A549 (cell line): ENCODE data around the gene WDR38.

Experiments used
- CTCF ChIP-seq: fragments of >200 bp; sonication (Bioruptor Twin); formaldehyde crosslinking; IDR thresholded peaks from 3 replicates; pipeline ENCODE4 v1.5.1; 2016
- ESRRA ChIP-seq: fragments of 150-350 bp; IDR thresholded peaks from 2 replicates; pipeline ENCODE4 v1.6.1; 2014; ENCODE audit warnings: mild to moderate bottlenecking, low read length, borderline replicate concordance
- KDM1A ChIP-seq: fragments of 200-600 bp; sonication (generic); IDR thresholded peaks from 2 replicates; pipeline ENCODE4 v1.6.1; 2016; ENCODE audit warnings: low read depth, mild to moderate bottlenecking
- POLR2A ChIP-seq: IDR thresholded peaks from 2 replicates; pipeline ENCODE4 v1.6.1; 2012; ENCODE audit warnings: mild to moderate bottlenecking, low read length
- REST ChIP-seq: fragments of 200-600 bp; sonication (generic); IDR thresholded peaks from 2 replicates; pipeline ENCODE4 v1.6.1; 2016; ENCODE audit warnings: antibody characterized with exemption, mild to moderate bottlenecking, moderate library complexity

DNA sequence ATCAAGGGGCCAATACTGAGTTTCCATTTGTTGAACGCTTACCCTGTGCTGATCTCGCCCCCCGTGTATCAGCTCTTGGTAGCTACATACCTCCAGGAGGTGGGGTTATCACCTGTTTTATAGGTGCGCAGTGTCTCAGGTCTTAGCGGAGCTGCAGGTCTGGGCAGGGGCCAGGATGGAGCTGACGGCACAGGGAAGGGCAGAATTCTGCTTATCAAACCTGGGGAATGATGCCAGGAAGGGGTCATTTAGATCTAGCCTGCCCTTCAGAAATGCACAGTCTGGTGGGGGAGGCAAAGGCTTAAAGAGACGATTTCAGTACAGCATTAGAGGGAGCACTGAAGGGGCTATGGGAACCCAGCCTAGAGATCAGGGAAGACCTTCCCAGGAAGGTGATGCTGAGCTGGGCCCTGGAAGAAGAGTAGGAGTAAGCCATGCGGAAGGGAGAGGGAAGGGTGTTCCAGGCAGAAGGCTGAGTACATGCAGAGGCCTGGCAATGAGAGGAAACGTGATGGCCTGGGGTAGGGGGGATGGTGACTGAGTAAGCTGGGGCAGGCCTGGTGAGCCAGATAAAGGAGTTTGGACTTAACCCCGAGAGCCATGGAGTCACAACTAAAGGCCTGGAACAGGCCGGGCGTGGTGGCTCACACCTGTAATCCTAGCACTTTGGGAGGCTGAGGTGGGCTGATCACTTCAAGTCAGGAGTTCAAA, 44.9 kb upstream of the WDR38 start:
- no peak for TF ChIP-seq ESRRA
- TF ChIP-seq CTCF: no peak
- no peak for TF ChIP-seq POLR2A
- no peak for TF ChIP-seq KDM1A
- TF ChIP-seq REST: no peak
